Neural crest cell (in vitro differentiated cells): ENCODE data around the gene TMEM269. TPM values are rescaled to one million over a fixed set of nuclear protein-coding genes. Genes with fewer than 3 reads are reported as not detected.
A peak's percentile ranks its signal among the peaks of the same experiment; 100 is the strongest.

Experiments used
- DNase-seq: peaks from one replicate; pipeline ENCODE4 v3.0.0; 2021; ENCODE audit warnings: low read depth, mixed read lengths, low spot score
- H3K27ac Mint-ChIP-seq: one replicate; pipeline ENCODE4 v1.8.0; 2021; ENCODE audit warnings: mild to moderate bottlenecking, mixed read lengths; ENCODE audit not compliant: unreplicated experiment
- H3K27me3 Mint-ChIP-seq: 2 replicates; pipeline ENCODE4 v1.8.0; 2021; ENCODE audit warnings: low read depth, mild to moderate bottlenecking, mixed read lengths
- H3K36me3 Mint-ChIP-seq: 2 replicates; pipeline ENCODE4 v1.8.0; 2021; ENCODE audit warnings: low read depth, mild to moderate bottlenecking, mixed read lengths
- H3K4me1 Mint-ChIP-seq: 2 replicates; pipeline ENCODE4 v1.8.0; 2021; ENCODE audit warnings: mixed read lengths
- H3K4me3 Mint-ChIP-seq: one replicate; pipeline ENCODE4 v1.8.0; 2021; ENCODE audit warnings: mild to moderate bottlenecking, mixed read lengths
- H3K9me3 Mint-ChIP-seq: 2 replicates; pipeline ENCODE4 v1.8.0; 2021; ENCODE audit warnings: mixed read lengths
- long read RNA-seq: library from polyadenylated mRNA; unstranded; transcript quantifications from one replicate; pipeline ENCODE4 v2.0.0, GENCODE V29; 2020
- total RNA-seq: library from RNA; stranded (reverse); gene quantifications from 2 replicates; pipeline ENCODE4 v1.2.1, GENCODE V29; 2021
- TF ChIP-seq, protein P1 (sequence below): fragments of 200-600 bp; sonication (generic); conservative IDR thresholded peaks from 2 replicates; pipeline ENCODE4 v1.5.0; 2021; ENCODE audit warnings: antibody characterized with exemption, mild to moderate bottlenecking

The TMEM269 gene, protein sequence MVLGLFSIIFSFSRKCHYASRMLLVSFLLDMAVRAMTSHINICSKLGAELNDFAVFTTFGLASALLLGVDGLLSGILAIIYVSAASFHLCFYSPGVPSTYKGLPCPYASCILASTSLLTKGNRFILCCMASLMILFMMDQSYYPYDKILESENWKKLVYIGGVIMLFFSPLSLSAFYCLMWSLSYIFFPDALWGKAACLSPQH
- 0.70 and 0.91 TPM in 2 replicates for total RNA-seq
- long read RNA-seq, partial matches to known transcripts, result 0 of 2 reads
- long read RNA-seq, other reads (novel, unspliced or antisense), result 2 of 2 reads

DNA sequence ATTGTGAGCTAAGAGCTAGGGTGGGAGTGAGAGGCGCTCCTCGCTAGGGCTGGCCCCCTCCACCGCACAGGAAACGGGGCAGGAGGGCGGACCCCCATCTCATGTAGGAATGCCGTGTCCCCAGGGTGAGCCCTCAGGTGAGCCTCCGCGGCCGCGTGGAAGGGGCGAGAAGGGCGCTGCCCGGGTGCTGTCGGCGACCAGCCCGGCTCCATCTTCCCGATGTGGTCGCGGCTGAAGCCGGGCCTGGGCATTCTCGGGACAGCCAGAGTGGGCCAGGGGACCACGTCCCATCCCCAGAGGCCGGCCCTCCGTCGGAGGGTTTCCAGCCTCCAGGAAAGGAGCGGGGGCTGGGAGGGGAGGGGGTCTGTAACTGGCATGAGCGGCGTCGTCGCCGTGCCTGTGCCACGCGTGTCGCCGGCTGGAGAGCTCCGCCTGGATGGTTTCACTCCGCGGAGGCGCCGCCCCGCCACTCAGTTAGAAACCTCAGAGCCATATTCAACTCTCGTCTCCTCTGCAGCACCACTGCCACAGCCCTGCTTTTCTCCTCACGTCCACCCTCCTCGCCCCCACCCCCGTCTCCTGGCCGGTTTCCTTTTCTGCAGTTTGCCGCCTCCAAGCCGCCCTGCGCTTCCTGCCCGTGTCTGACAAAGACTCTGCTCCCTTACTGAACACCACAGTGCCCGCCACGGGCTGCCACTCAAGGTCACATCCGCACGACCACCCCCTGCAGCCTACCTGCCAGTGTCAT, at the start of gene TMEM269:
Gene TMEM269, plus strand, starts transcription at position 46 of the 748 bp plus-strand sequence. CDS start 4,903 bp downstream, outside the sequence.
- TF ChIP-seq, protein P1, sequence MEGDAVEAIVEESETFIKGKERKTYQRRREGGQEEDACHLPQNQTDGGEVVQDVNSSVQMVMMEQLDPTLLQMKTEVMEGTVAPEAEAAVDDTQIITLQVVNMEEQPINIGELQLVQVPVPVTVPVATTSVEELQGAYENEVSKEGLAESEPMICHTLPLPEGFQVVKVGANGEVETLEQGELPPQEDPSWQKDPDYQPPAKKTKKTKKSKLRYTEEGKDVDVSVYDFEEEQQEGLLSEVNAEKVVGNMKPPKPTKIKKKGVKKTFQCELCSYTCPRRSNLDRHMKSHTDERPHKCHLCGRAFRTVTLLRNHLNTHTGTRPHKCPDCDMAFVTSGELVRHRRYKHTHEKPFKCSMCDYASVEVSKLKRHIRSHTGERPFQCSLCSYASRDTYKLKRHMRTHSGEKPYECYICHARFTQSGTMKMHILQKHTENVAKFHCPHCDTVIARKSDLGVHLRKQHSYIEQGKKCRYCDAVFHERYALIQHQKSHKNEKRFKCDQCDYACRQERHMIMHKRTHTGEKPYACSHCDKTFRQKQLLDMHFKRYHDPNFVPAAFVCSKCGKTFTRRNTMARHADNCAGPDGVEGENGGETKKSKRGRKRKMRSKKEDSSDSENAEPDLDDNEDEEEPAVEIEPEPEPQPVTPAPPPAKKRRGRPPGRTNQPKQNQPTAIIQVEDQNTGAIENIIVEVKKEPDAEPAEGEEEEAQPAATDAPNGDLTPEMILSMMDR, result no peak
- Mint-ChIP-seq H3K4me1 (no peaks in the 10 kb centered on the region), H3K4me3 (peak within 1 kb of the TSS; percentile 42), H3K9me3 (no peaks in the 10 kb centered on the region), H3K36me3 (peaks cover 9% of the 10 kb centered on the region), H3K27me3 (no peaks in the 10 kb centered on the region), H3K27ac (peak within 1 kb of the TSS; percentile 52)
- no peak for DNase-seq

DNA sequence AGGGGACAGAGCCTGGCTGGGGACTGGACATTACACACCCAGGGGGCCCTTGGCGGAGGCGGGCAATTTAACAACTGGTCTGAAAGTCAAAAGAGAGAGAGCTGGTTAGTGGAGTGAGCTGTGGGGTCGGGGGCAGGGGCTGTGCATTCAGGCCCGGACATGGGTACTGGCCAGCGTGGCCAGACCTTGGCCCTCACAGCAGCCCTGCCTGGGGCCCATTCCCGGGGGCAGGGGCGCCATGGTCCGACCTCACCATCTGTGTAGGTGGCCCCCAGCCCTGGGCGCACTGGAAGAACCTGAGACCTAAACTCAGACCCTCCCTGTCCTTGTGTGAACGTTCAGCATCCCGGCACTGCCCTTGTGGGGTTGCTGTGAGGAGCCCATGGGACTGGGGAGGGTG, 49.7 kb upstream of the TMEM269 start:
- Mint-ChIP-seq H3K27me3 (no peaks in the 10 kb centered on the region), H3K27ac (peak overlapping the region; percentile 50), H3K4me1 (peaks cover 6% of the 10 kb centered on the region), H3K4me3 (no peak overlapping the region), H3K9me3 (no peaks in the 10 kb centered on the region), H3K36me3 (no peaks in the 10 kb centered on the region)
- DNase-seq, result no peak
- TF ChIP-seq, protein P1, result no peak

DNA sequence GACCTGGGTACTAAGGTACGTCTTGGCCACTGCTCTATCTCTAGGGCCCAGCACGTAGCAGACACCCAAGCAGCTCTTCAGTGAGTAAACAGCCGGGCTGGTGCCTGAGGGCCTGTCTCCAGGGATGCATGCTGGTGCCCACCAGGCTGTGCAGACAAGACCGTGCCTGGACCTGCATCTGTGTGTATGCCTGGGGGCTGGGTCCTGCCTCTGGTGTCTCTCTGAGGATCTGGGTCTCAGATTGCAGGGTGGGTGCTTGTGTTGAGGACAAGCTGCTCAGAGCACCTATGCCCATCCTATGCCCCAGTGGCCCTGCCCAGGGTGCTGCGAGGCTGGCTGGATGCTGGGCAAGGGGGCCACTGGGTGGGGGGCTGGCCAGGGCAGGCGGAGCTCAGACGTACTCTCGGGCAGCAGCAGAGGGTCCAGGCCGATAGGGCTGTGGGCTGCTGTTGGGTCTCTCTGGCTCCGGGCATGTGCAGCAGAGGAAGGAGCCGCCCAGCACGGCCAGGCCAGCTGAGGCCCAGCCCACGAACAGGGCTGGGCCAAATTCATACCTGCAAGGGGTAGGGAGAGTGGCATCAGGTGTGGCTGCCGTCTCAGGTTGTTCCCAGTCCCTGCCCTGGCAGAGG, 49.2 kb upstream of the TMEM269 start:
- TF ChIP-seq, protein P1, result no peak
- H3K4me3 Mint-ChIP-seq, result no peak overlapping the region
- no peaks in the 10 kb centered on the region for H3K27me3 Mint-ChIP-seq
- H3K9me3 Mint-ChIP-seq, result no peaks in the 10 kb centered on the region
- no peak overlapping the region for H3K27ac Mint-ChIP-seq
- peaks cover 10% of the 10 kb centered on the region for H3K4me1 Mint-ChIP-seq
- DNase-seq, result no peak
- no peaks in the 10 kb centered on the region for H3K36me3 Mint-ChIP-seq

DNA sequence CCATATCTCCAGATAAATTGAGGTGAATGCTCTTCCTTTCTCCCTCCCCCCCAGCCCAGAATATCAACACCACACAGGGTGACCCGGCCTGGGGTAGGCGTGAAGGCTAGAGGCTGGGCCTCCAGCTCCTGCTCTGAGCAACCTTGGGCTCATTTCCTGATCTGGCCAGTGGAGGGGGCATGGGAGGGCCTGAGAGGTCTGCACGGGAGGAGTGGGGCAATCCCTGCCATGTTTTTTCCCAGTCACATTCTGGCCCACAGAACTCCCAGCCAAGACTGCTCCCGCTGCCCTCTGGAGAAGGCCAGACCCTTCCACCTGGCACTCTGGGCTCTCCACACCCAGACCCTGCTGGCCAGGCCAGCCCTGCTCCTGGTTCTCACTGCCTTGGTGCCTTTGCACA, 48.6 kb upstream of the TMEM269 start:
- DNase-seq, result no peak
- TF ChIP-seq, protein P1, result peak; percentile 37
- no peaks in the 10 kb centered on the region for H3K27me3 Mint-ChIP-seq
- no peak overlapping the region for H3K4me3 Mint-ChIP-seq
- H3K9me3 Mint-ChIP-seq, result no peaks in the 10 kb centered on the region
- peaks cover 14% of the 10 kb centered on the region for H3K4me1 Mint-ChIP-seq
- H3K27ac Mint-ChIP-seq, result no peak overlapping the region
- H3K36me3 Mint-ChIP-seq, result no peaks in the 10 kb centered on the region

DNA sequence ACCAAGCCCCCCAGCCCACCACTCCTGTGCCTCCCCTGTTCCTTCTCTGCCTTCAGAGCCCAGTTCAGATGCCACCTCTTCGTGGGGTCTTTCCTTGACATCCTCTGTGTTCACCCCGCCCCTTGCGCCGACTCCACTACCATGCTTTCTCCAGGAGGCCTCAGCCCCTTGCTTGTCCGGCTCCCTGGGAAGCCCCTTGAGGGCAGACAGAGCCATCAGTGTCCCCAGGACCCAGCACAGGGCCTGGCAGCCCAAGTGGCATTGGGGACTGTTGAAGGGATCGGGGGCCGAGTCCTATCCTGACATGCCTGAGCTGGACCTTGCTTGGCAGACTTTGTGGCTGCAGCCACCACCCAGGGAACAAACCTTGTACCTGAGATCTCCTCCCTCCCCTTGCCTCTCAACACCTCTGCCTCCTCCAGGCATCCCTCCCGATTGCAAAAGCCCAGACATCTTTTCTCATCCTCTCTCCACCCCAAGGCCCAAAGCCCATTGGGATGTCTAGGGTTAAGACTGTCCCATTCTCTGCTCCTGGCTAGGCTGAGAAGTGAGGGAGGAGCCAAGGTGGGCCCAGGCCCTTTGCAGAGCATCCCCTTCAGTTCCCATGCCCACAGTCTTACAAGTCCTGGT, 48.1 kb upstream of the TMEM269 start:
- no peaks in the 10 kb centered on the region for H3K27me3 Mint-ChIP-seq
- H3K27ac Mint-ChIP-seq, result no peak overlapping the region
- TF ChIP-seq, protein P1, result no peak
- H3K9me3 Mint-ChIP-seq, result no peaks in the 10 kb centered on the region
- H3K4me1 Mint-ChIP-seq, result peaks cover 14% of the 10 kb centered on the region
- no peaks in the 10 kb centered on the region for H3K36me3 Mint-ChIP-seq
- no peak for DNase-seq
- H3K4me3 Mint-ChIP-seq, result no peak overlapping the region
